ENCODE results near the gene ARMC9.

Gene ARMC9, protein sequence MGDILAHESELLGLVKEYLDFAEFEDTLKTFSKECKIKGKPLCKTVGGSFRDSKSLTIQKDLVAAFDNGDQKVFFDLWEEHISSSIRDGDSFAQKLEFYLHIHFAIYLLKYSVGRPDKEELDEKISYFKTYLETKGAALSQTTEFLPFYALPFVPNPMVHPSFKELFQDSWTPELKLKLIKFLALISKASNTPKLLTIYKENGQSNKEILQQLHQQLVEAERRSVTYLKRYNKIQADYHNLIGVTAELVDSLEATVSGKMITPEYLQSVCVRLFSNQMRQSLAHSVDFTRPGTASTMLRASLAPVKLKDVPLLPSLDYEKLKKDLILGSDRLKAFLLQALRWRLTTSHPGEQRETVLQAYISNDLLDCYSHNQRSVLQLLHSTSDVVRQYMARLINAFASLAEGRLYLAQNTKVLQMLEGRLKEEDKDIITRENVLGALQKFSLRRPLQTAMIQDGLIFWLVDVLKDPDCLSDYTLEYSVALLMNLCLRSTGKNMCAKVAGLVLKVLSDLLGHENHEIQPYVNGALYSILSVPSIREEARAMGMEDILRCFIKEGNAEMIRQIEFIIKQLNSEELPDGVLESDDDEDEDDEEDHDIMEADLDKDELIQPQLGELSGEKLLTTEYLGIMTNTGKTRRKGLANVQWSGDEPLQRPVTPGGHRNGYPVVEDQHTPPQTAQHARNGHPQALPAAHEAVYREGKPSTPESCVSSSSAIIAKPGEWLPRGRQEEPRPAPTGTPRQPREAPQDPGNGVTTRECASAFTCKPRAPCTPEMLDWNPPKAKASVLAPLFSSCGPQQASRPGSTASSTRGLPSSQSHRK

DNA sequence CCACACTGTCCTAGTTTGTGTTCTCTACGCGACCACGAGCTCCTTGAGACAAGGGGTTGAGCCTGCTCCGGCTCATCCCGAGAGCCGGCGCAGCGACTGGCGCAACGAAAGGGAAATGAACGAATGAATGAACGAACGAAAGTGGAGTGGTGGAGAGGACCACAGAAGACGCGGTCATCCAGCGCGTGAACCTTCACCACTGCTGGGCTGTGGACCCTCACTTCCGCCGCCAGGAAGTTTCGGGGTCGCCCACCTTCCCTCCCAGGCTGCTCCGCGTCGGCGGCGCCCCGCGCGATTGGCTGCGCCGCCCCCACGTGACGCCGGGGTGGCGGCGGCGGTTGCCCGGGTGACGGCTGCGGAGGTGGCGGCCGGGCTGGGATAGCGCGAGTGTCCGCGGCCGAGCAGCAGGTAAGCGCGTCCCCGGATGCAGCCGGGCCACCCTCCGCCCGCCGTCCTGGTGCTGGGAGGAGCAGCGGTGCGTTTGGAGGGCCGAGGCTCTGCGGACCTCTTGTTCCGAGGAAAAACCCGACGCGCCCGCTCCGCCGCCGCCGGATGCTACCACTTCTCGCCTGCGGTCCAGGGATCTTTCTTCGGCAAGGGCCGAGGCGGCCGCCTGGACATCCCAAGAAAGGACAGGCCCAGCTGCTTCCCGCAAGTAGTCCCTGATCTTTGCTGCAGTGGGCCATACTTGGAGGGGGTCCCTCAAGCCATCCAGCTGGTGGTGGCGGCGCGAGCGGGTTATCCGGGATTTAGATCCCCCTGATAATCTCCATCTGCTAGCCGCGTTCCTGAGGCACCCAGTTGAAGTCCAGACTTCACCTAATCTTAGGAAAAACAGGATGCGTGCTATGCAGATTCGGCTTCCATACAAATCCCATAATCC lies at the start of gene ARMC9:
Gene ARMC9, plus strand, starts transcription at position 341 of the 883 bp plus-strand sequence. CDS start 7,608 bp downstream, outside the sequence.
- peak; percentile 93 for DNase-seq (ENCODE audit: low spot score)
- ChIA-PET POLR2A (ENCODE audit: low non-redundant PET) (no interaction called here), CTCF (interaction anchor here (0.6 kb wide), 1 partner anchor 207 kb away, joined by 3 read pairs; no protein-coding TSS in a partner anchor)
- TF ChIP-seq, protein P1, sequence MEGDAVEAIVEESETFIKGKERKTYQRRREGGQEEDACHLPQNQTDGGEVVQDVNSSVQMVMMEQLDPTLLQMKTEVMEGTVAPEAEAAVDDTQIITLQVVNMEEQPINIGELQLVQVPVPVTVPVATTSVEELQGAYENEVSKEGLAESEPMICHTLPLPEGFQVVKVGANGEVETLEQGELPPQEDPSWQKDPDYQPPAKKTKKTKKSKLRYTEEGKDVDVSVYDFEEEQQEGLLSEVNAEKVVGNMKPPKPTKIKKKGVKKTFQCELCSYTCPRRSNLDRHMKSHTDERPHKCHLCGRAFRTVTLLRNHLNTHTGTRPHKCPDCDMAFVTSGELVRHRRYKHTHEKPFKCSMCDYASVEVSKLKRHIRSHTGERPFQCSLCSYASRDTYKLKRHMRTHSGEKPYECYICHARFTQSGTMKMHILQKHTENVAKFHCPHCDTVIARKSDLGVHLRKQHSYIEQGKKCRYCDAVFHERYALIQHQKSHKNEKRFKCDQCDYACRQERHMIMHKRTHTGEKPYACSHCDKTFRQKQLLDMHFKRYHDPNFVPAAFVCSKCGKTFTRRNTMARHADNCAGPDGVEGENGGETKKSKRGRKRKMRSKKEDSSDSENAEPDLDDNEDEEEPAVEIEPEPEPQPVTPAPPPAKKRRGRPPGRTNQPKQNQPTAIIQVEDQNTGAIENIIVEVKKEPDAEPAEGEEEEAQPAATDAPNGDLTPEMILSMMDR (conservative IDR thresholded peaks at IDR 0.05; ENCODE audit: low read depth) = no peak
- peak within 1 kb of the TSS; percentile 84 for H3K27ac ChIP-seq

DNA sequence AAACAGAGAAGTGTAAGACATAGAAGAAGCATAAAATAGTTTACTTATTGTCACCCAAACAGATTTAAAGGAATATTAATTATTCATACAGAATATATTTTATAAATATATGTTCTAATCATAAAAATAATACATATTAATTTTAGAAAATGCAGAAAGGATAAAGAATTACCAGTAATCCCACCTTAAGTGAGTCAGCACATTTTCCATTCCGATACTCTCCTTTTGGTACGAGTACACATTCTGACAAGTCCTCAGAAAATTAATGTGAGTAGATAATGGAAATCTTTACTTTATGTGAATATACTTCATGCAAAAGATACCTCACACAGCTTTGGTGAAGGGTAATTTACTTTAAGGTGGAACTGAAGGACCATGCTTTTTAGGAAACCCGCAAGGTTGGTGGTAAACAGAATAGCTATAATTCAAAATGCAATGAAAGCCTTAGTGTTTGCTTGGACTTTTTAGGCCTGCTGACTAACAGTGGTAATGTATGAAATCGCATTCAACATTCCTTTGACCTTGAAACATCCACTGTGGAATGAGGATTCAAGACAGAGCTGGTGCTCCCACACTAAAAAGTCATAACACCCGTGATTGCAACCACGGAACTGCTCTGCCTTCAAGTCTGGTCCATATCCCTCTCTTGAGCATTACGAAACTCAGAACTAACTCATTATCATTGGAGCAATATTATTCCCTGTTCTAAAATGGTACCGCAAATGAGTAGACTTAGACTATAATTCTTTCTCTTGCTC lies 45.5 kb upstream of the ARMC9 start:
- POLR2A ChIA-PET (ENCODE audit: low non-redundant PET) = no interaction called here
- CTCF ChIA-PET = no interaction called here
- TF ChIP-seq, protein P1 (conservative IDR thresholded peaks at IDR 0.05; ENCODE audit: low read depth) = no peak
- no peak for DNase-seq (ENCODE audit: low spot score)
- H3K27ac ChIP-seq = no peak overlapping the region

DNA sequence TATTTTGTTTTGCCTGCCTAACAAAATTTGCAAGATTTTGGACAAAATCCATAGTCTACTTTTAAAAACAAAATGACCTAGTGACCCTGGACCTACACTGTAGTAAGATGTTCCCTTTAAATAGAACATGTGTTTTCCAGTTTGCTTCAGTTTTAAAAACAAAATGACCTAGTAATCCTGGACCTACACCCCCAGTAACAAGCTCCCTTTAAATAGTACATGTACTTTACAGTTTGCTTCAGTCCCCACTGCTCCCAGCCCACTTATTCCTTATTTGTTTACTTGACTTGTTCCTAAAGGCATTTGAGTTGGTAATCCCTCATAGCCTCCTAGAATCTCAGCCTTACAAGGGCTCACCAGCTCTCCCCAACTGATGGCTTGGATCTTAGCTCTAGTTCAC lies 39.1 kb upstream of the ARMC9 start:
- POLR2A ChIA-PET (ENCODE audit: low non-redundant PET) = no interaction called here
- DNase-seq (ENCODE audit: low spot score) = no peak
- H3K27ac ChIP-seq = no peak overlapping the region
- TF ChIP-seq, protein P1 (conservative IDR thresholded peaks at IDR 0.05; ENCODE audit: low read depth) = no peak
- CTCF ChIA-PET = no interaction called here

DNA sequence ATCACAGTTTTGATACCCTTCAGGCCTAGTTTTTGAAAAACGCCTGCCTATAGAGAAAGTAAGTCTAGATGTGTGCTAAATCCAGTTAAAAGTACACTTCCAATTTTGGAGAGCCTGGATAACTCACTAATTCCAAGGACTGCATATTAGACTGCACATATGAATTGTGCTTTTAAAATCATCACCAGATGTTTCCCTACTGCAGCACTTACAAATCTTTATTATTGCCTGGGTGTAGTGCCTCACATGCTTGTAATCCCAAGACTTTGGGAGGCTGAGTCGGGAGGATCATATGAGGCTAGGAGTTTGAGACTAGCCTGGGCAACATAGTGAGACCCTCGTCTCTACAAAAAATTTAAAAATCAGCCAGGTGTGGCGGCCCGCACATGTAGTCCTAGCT lies 37.7 kb upstream of the ARMC9 start:
- TF ChIP-seq, protein P1 (conservative IDR thresholded peaks at IDR 0.05; ENCODE audit: low read depth) = no peak
- no peak overlapping the region for H3K27ac ChIP-seq
- ChIA-PET CTCF (interaction anchor here (0.6 kb wide), 1 partner anchor 67 kb away, joined by 3 read pairs; no protein-coding TSS in a partner anchor), POLR2A (ENCODE audit: low non-redundant PET) (no interaction called here)
- DNase-seq (ENCODE audit: low spot score) = no peak

DNA sequence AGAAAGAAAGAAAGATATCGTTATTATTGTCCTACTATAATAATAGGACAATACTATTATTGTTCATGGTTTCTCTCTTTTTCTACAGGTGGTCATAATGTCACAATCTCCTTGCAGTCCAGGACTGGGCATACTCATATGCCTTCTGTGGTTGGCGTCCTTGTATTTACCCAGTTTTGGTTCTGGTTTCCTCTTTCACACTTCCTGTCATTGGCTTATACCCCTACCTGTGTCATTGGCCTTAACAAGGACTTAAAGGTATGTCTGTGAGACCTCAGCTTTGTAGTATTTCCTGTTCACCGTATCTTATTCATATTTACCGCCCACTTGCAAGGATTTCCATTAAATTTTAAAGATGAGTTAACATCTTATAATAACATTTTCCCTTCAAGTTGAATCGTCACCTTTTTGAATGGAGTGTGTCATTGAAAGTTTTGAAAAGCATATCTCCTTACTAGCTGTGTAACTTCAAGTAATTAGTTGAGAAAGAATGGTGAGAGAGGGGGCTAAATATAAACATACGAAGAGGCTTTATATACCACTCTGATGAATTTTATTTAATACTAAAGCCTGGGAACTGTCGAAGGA lies 37.1 kb upstream of the ARMC9 start:
- TF ChIP-seq, protein P1 (conservative IDR thresholded peaks at IDR 0.05; ENCODE audit: low read depth) = no peak
- no peak for DNase-seq (ENCODE audit: low spot score)
- CTCF ChIA-PET = no interaction called here
- H3K27ac ChIP-seq = no peak overlapping the region
- POLR2A ChIA-PET (ENCODE audit: low non-redundant PET) = no interaction called here

All from RWPE1 (cell line).